Smooth muscle cell of bladder (primary cell): ENCODE results near the gene ADGRD2. TPM values are rescaled to one million over a fixed set of nuclear protein-coding genes. Genes with fewer than 3 reads are reported as not detected.

Source experiments
- total RNA-seq: library from RNA; depleted of rRNA; stranded (reverse); fragments of >200 nt; gene quantifications from 2 replicates; pipeline ENCODE4 v1.2.3, GENCODE V29; 2014

ADGRD2 gene
- not detected in 2 replicates for total RNA-seq

GRCh38 chr9:124450241-124450924, at the start of gene ADGRD2:
TSS of gene ADGRD2 (plus strand) at chr9:124450451. CDS start at chr9:124451667, 1,216 bp downstream.

DNA sequence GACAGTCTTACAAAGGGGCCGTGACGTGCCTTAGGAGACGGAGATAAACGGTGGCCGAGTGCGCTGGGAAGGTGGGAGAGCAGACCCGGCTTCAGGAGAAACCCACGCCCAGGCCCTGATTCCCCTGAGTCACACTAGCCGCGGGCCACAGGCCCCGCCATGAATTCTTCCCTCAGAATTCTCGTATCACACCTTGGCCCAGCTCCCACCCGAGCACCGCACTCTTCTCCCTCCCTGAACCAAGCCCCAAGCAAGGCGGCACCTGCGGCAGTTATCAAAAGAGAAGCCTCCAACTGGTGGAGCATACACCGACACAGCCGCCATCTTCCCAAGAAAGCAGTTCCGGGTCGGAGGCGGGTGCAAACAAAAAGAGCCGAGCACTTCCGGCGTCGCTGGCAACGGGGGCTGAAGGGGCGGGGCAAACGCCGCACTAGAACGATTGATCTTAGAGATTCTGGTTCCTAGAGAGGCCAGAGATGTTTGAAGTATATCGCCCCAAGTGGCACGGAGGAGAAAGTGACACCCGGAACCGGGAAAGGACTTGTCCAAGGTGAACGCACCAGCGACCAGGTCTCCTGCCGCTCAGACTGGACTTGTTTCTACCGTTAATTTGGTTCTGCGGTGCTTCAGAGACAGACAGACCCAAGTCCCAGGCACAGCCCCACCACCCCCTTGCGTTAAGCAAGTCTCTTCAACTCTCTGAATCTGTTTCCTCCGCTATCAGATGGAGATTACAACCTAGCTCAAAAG, 35.0 kb upstream of the ADGRD2 start, which contains the start of gene PSMB7:
TSS of gene PSMB7 (minus strand) at position 341 of the 750 bp plus-strand sequence. CDS start at position 324, 17 bp downstream.

DNA sequence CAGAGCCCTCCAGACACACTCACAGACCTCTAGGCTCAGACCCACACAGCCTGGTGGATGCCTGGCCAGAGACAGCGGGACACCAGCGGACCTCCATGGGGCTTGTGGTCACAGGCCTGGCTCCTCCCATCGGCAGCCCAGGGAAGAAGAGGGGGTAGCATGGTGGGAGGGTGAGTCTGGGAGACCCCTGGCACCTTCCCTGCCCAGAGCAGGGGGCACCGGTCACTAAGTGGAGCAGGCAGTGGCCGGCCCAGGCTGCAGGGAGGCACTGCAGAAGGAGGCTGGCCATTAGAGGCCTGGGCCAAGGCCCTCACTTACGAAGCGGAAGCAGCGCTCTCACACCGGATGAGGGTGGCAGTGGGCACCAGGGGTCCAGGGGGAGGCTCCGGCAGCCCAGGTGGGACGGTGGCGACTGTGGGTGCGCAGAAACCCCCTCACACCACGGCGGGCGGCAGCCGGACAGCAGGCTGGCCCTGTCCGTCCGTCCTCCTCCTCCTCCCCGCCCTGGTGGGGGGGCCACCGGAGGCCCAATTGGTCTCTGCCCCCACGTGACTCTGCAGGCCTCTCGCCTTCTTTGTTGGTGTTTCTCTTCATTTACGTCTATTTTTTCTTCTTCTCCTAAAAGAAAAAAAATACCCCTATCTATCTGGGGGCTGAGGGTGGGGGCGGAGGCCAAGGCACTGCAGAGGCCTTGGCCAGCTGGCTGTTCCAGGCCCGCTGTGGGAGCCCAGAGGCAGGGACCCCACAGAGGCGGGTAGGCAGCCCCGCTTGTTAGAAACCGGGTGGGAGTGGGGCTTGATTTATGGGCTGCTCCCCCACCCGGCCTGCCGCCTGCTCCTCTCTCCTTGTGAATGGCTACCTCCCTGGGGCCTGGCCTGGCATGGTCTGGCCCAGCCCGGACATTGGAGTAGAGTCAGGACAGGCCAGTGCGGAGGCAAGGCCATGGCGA, 57.0 kb downstream of the ADGRD2 start, which contains the start of gene NR5A1:
TSS of gene NR5A1 (minus strand) at position 469 of the 949 bp plus-strand sequence. CDS start 4,004 bp downstream, outside the sequence.

Other genes starting within 250 kb of the ADGRD2 start
- gene NEK6, start 192.5 kb upstream of the ADGRD2 start, total RNA-seq, result 41.2 and 87.7 TPM in 2 replicates
- 214 and 234 TPM in 2 replicates for gene PSMB7, start 35.0 kb upstream of the ADGRD2 start, total RNA-seq
- gene NR5A1, start 56.9 kb downstream of the ADGRD2 start, total RNA-seq, result not detected in 2 replicates